GM21381 (cell line): ENCODE data around the gene SMAD1.

ENCODE experiments used
- ATAC-seq: cut with Tn5 transposase; IDR thresholded peaks from one replicate; pipeline ENCODE4 v1.9.1; 2021; ENCODE audit warnings: mild to moderate bottlenecking, moderate library complexity; ENCODE audit not compliant: unreplicated experiment

SMAD1 gene

DNA sequence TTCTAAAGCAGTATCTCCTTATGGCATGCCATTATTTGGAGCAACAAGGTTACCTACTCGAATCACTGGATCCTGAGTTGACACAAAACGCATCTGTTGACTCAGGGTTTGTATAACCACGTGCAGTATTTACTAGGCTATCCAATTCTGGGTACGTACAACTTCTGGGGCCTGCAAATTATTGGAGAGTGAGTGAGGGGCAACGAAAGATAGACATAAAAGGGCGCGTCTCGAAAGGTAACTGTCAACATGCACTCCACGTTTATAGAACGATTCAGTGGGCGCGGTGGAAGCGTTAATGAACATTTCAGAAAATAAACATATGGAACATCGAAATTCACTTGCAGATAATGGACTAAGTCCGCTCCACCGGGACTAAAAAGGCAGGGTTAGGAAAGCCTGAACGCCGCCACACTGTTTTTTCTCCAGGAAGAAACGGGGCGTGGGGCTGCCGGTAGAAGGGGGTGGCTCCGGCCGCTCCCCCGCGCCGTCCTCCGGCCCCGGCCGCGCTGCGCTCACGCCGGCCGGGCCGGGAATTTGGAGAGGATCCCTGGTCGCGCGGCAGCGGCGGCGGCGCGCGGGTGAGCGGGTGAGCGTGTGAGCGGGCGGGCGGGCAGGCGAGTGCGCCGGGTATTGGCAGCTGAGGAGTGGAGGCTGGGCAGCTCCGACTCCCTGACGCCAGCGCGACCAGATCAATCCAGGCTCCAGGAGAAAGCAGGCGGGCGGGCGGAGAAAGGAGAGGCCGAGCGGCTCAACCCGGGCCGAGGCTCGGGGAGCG, at the start of gene SMAD1:
SMAD1 (plus strand) TSS at position 690 of the 778 bp plus-strand sequence. CDS start 32,761 bp downstream, outside the sequence.
- peak; percentile 52 for ATAC-seq

- ATAC-seq: no peak
Observed at GRCh38 chr4:145433684-145434083, 48.0 kb upstream of the SMAD1 start.

DNA sequence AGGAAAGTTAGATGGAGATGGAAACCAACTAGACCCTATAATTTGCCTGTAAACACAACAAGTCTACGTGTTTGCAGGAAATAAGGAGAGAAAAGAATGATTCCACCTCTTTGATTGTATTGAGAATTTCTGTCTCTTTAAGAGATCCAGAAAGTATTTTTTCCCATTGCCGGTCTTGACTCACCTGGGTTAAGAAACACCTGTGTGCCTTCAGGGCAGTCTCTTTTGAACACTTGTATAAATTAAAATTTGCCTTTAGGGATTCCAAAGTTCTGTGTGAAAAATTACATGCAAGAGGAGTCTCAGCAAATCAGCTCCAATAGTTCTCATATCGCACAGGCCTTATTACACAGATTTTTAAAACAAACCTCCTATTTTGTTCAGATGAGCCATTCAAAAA, 46.0 kb upstream of the SMAD1 start:
- no peak for ATAC-seq

DNA sequence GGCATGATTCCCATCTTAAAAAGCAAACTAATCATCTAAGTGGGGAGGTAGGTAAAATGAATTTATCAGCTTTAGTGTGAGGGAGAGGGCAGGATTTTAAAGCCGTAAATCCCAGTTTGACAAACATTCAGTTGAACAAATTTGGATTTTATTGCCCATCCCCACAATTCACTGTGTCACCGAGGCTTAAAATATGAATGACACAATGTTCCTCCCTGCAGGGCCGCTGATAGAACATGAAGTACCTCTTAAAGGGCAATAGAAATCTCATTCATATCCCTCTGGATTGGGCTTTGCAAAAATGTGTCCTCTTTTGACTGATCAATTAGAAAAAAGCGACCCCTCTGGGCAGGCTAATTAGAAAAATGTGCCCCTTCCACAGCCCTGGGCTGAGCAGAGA, 45.5 kb upstream of the SMAD1 start:
- ATAC-seq: no peak

DNA sequence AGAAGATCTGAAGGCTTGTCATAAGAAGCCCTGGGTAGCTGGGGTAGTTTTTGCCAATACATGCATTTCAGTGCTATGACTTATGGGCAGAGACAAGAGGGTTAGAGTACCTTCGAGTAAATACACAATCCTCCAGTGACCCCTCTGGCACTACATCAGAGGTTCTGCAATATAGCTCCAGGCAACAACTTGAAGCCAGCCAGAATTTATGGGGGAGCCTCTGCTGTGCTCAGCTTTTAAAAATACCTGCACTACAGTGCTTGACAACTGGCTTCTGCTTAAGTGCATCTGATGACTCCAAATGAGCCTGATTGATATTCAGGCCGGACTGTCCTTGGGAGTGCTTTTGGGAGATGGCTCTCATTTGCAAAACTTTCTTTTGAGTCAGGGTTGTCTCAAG, 44.9 kb upstream of the SMAD1 start:
- no peak for ATAC-seq

- ATAC-seq: no peak
Observed at GRCh38 chr4:145437466-145437865, 44.2 kb upstream of the SMAD1 start.

DNA sequence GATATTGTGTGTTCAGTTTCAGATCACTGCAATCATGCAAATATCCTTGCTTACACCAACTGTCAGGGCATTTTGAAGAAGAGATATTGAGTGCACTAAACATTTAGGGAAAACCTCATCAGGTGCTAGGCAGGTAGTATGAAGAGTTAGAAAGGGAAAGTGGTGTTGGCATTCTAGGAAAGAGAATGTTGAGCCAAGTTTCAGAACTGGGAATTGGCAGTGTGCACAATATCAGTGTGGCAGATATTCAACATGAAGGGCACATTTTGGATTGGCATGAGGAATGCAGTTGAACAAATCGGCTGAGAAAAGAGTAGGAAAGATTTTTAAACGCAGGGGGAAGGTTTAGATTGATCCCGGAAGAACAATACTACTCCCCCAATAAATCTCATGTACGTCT, 43.4 kb upstream of the SMAD1 start:
- ATAC-seq: no peak

DNA sequence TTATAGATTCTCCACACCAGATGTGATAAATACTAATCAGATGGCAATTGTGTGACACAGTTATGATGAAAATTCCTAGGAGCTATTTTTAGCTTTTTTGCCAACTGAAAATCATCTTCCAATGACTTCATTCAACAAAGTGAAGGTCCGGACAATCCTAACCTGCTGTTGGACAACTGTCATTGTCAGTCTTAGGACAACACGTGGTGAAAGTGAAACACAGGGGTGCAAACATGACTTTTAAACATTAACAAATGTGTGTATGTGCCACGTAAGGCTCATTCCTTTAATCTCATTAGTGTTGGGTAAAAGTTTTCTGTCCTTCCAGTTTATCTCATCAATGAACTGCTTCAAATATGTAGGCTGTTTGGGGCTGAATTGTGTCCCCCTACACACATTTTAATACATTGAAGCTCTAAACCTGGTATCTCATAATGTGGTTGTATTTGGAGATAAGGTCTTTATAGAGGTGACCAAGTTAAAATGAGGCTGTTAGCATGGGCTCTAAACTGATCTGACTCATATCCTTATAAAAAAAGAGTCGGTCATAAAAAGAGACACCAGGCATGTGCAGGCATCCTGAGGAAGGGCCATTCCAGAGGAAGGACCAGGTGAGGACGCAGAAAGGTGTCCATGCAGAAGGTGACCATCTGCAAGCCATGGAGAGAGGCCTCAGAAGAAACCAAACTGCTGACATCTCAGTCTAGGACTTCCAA, 41.2 kb upstream of the SMAD1 start:
- no peak for ATAC-seq

DNA sequence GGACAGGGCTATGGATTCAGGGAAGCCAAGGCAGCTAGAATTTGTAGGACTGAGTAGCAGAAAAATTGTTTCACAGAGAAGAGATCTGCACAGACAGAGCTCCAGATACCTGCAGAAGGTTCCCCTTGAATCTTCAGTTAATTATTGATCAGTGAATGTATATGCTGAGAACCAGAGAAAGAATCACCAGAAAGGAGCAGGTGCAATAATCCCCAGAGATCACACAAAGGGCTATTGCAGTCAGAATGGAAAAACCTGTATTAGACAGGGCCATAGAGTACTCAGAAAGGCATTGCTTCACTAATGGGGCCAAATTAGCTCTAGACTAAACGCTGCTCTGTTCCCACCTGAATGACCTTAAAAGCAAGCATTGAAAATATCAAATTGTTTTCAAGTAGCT, 35.5 kb upstream of the SMAD1 start:
- no peak for ATAC-seq

DNA sequence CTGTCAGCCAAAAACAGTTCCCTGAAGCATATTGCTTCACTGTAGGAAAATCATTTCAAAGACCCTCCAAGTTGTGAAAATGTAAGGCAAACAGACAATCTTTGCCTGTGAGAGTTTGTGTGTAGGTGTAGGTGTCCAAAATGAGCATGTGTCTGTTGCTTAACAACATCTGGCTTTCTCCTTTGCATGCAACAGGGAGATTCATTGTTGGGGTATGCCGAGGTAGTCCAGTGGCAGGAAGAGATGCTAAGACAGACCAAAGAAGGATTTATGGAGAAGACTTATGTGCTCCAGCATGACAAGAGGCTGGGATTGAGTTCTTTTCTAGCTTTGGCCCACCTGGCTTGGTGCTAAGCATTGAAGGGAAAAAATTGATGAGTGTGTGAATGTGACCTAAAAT, 29.8 kb upstream of the SMAD1 start:
- no peak for ATAC-seq

GRCh38 chr4:145452447-145453162, 29.0 kb upstream of the SMAD1 start:
- ATAC-seq: no peak

DNA sequence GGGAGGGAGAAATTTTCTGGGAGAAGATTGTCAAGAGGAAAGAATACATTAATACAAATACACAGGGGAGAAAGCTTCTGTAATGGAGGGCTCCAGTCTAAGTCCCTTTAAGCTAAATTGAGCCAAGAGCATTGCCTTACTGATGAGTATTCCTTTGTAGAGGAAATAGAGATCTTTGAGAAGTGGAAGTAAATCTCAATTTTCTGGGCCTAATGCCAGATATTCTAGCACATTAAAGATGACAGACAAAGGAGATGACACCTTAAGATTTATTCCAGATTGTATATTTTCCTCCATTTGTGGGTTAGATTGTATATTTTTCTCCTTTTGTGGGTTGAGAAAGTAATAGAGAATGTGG, 28.5 kb upstream of the SMAD1 start:
- no peak for ATAC-seq

- ATAC-seq: no peak
Observed at GRCh38 chr4:145473203-145473602, 8.4 kb upstream of the SMAD1 start.

DNA sequence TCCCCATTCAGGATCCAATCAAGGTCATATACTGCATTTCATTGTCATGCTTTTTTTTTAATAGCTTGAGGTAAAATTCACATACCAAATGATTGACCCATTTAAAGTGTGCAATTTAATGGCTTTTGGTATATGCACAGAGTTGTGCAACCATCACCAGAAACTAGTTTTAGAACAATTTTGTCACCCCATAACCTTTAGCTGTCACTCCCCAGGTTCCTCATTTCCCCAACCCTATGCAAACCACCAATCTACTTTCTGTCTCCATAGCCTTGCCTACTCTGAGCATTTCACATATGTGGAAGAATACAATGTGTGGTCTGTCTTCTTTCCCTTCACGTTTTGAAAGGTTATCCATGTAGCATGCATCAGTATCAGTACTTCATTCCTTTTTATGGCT, 1.4 kb upstream of the SMAD1 start:
- ATAC-seq: no peak

DNA sequence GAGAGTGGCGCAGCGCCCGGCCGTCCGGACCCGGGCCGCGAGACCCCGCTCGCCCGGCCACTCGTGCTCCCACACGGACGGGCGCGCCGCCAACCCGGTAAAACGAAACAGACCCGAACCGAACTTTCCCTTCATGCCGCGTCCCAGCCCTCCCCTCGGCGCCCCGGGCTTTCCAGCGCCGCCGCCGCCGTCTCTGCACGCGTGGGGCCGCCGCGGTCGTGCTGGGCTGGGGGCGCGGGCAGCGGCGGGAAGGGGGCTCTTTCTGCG, 222 bp downstream of the SMAD1 start:
- no peak for ATAC-seq

GRCh38 chr4:145482209-145483037, 770 bp downstream of the SMAD1 start:
- ATAC-seq: peak; percentile 25

- no peak for ATAC-seq
Observed at GRCh38 chr4:145483514-145483913, 1.9 kb downstream of the SMAD1 start.

DNA sequence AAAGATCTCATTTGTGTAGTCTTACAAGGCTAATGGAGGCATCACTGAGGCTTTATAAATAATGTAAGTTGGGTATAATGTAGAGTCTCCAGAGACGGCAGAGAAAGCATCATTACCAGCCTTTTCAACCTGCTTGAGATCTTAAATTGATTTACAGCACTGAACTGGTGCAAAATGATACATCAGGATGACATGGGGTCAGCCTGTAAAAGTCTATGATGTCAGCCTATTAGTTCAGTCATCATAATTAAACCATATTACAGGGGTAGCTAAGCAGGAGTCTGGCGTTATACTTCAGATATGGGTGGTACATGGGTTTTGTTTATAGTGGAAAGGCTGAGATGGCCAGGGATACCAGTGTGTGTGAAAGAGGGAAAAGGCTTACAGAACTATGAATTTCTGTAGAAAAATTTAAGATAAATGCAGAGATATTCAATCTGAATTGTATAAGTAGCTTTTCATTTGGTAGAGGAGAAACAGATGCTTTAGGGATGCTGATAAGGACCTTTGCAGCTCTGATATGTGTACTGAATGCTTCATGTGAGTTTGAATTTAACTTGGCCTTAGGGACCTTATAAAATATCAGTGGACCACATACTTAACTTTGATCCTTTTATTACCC, 2.7 kb downstream of the SMAD1 start:
- no peak for ATAC-seq

GRCh38 chr4:145485120-145485519, 3.5 kb downstream of the SMAD1 start:
- ATAC-seq: no peak

GRCh38 chr4:145486603-145487002, 5.0 kb downstream of the SMAD1 start:
- no peak for ATAC-seq

GRCh38 chr4:145487631-145488030, 6.0 kb downstream of the SMAD1 start:
- ATAC-seq: peak; percentile 98
